Left colon (tissue), 2 donors: ENCODE measurements around the gene ANKS1B. TPM values are rescaled to one million over a fixed set of nuclear protein-coding genes. Genes with fewer than 3 reads are reported as not detected.

Source experiments
- ATAC-seq: fragments of 200-7000 bp; cut with Tn5 transposase; one replicate; pipeline ENCODE4 v1.9.1; 2020; ENCODE audit warnings: mild to moderate bottlenecking, moderate library complexity
- DNase-seq, 2 donors: peaks; one replicate each; pipeline ENCODE4 v3.0.0-alpha.2; 2020
- intact Hi-C, 2 donors: fragments of 100-400 bp; cut with DNase I in 1 of 2; cut with micrococcal nuclease in 1 of 2; formaldehyde crosslinking; loops; one replicate each; pipeline versions ENCODE4 v1.11.2 to v1.14.0; 2022; cut with DNase I, micrococcal nuclease
- total RNA-seq, 2 donors: library from RNA; stranded (reverse); fragmentation: NEBNext Ultra II Directional; extraction: Animal tissue kit (Norgen Biotek cat#: 25700); gene quantifications; one replicate each; pipeline ENCODE4 v1.2.1, GENCODE V29; 2021
- donor health status: DM: no; HTN: no; CAD: no.
- donor health status: DM: yes; HTN: yes; CAD: no.

The ANKS1B gene
- total RNA-seq, 2 donors from 2014 or later, result 1.1 to 4.1 TPM

GRCh38 chr12:98738539-98738938, 1246.2 kb downstream of the ANKS1B start:
- intact Hi-C loops, result loop anchor here in 1 of 2 donors (10.0 kb wide), 1 partner anchor 266 kb away; no protein-coding TSS in a partner anchor
- no peak for ATAC-seq

DNA sequence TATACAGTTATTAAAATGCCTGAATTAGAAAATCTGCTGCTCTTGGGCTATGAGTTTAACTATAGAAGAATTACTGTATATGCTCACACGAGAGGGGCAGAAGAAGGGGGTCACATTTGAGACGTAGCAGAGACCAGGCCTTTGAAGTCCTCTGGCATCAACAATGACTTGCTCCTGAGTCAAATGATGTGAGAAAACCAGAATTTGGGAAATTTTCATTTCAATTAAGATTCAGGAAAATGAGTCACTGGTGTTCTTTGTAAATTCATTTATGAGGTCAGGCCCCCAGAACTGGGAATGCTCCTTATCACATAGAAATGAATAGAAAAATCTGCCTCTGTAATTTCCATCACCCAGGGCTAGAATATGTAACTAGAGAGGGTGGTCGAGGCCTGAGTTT, 1246.7 kb downstream of the ANKS1B start:
- intact Hi-C loops, result loop anchor here in 1 of 2 donors (10.0 kb wide), 1 partner anchor 267 kb away; no protein-coding TSS in a partner anchor
- ATAC-seq, result no peak

More at GRCh38 chr12:98738539-98738938, 1246.2 kb downstream of the ANKS1B start:
- no peak for DNase-seq

GRCh38 chr12:98737322-98737712, 1247.4 kb downstream of the ANKS1B start:
- intact Hi-C loops, result loop anchor here in 1 of 2 donors (10.0 kb wide), 1 partner anchor 267 kb away; no protein-coding TSS in a partner anchor
- ATAC-seq, result no peak

More for the DNA sequence above, 1246.7 kb downstream of the ANKS1B start:
- no peak for DNase-seq

DNA sequence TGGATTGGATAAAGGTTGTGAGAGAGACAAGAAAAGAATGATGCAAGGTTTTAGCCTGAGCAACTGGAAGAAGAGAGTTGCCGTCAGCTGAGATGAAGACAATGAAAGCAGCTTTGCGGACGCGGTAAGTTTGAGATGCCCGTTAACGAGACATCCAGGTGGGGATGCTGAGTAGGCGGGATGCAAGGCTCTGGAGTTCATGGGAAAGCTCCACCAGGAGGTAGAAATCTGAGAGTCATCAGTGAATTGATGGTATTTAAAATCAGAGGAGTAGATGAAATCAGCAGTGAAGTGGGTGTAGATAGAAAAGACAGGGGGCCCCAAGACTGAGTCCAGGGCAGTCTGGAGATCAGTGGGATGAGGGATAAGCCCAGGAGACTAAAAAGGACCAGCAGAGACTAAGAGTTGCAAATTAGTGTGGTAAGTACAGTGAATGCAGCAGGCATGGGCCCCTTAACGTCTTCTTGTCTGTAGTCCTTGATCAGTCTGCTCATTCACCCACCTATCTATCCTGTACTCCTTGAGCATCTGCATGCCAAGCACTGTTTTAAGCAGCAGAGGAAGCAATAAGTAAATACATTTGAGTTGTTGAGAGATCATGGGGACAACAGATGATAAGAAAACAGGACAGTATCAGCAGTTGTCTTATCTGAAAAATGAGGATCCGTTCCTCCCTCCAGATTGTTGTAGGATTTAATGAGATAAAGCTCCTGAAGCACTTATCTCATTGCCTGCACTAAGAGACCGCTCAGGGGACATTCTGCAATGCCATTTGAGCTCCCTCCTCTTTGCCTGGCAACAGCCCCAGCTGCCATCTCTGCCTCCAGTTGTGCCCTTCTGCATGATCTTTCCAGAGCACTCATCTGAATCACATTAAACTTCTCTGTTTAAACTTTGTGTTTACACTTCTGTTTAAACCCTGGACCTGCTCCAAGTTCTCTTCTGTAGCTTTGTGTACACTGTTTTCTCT, 1248.1 kb downstream of the ANKS1B start:
- ATAC-seq (peak; percentile 63), DNase-seq (no peak)
- intact Hi-C loops, result loop anchor here in 1 of 2 donors (10.0 kb wide), 1 partner anchor 268 kb away; no protein-coding TSS in a partner anchor

More at GRCh38 chr12:98737322-98737712, 1247.4 kb downstream of the ANKS1B start:
- DNase-seq, result no peak

DNA sequence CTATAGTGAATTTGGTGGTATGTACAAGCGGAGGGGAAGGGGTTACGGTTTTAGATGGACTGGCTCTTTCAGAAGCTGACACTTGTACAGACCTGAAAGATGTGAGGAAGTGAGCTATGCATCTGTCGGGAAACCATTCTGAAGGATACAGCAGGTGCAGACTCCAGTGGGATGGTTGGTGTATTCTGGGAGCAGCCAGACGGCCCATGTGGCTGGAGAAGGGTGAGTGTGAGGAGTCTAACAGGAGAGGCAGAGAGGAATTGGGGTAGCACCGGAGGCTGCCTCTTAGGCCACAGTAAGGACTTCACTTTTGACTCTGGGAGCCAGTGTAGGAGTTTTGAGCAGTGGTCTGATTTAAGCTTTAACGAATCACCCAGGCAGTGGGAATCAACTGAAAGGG, 1248.9 kb downstream of the ANKS1B start:
- intact Hi-C loops, result loop anchor here in 1 of 2 donors (10.0 kb wide), 1 partner anchor 269 kb away; no protein-coding TSS in a partner anchor
- ATAC-seq (no peak), DNase-seq (no peak)

GRCh38 chr12:98733667-98734350, 1250.9 kb downstream of the ANKS1B start:
- no peak for ATAC-seq
- intact Hi-C loops, result loop anchor here in 1 of 2 donors (10.0 kb wide), 1 partner anchor 271 kb away; no protein-coding TSS in a partner anchor

DNA sequence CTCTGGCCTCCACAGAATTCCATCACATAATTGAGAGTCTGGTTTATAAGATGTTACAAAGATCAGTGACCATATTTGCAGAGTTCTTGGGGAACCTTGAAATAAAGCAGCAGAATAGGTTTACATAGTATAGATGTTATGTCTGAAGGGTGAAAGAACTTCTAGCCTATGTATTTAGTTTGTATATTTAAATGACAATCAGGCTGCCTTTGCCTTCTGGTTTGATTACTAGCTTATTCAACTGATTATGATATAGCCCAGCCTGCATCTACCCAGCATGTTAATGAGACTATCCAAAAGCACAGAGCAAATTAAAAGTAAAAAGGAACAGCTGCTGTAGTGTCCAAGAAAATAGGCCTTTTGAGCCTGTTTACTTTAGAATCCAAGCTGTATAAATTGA, 1254.3 kb downstream of the ANKS1B start:
- no peak for ATAC-seq

More at GRCh38 chr12:98733667-98734350, 1250.9 kb downstream of the ANKS1B start:
- no peak for DNase-seq

GRCh38 chr12:98727196-98727595, 1257.5 kb downstream of the ANKS1B start:
- no peak for ATAC-seq
- DNase-seq, result no peak
- intact Hi-C loops, result no loop called here

More for the DNA sequence above, 1254.3 kb downstream of the ANKS1B start:
- intact Hi-C loops, result loop anchor here in 1 of 2 donors (10.0 kb wide), 1 partner anchor 274 kb away; no protein-coding TSS in a partner anchor
- DNase-seq, result no peak

DNA sequence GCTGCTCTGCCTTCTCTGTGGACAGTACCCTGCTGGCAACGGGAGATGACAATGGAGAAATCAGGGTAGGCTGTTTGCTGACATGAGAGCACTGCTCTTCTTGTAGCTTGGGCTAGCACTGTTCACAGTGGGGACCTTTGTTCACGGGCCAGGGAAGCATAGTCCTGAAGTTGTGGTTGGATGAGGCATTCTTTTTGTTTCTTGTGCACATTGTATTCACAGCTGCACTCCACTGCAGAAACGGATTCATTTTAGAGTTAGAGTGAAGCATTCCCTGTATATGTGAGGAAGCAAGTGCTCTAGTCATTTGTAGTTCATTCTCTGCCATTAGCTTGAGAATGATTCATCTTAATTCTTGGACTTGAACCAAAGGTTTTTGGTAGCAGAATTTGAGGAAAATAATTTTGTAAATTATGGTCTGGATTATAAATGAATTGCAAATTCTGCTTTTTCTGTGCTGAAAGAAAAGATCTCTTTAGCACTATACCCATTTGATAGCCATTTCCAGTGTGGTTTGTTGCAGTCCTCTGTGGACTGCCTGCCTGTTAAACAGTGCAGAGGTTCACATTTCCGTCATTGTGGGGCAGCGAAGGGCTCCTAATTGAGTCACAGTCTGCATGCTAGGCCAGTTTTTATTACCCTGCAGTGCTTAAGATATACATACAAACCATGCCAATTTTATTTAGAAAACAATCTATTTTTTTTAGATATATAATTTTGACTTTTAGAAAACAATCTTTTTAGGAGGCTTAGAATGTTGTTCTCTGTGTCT, 1259.1 kb downstream of the ANKS1B start:
- peak; percentile 64 for ATAC-seq
- intact Hi-C loops, result no loop called here

GRCh38 chr12:98724384-98725155, 1260.2 kb downstream of the ANKS1B start:
- no peak for DNase-seq
- intact Hi-C loops, result no loop called here
- no peak for ATAC-seq

More for the DNA sequence above, 1259.1 kb downstream of the ANKS1B start:
- peak in 1 of 2 donors; percentile 39 for DNase-seq

- intact Hi-C loops, result no loop called here
- ATAC-seq, result no peak
- no peak for DNase-seq
These were observed 1263.5 kb downstream of the ANKS1B start for GRCh38 chr12:98721204-98721702.

DNA sequence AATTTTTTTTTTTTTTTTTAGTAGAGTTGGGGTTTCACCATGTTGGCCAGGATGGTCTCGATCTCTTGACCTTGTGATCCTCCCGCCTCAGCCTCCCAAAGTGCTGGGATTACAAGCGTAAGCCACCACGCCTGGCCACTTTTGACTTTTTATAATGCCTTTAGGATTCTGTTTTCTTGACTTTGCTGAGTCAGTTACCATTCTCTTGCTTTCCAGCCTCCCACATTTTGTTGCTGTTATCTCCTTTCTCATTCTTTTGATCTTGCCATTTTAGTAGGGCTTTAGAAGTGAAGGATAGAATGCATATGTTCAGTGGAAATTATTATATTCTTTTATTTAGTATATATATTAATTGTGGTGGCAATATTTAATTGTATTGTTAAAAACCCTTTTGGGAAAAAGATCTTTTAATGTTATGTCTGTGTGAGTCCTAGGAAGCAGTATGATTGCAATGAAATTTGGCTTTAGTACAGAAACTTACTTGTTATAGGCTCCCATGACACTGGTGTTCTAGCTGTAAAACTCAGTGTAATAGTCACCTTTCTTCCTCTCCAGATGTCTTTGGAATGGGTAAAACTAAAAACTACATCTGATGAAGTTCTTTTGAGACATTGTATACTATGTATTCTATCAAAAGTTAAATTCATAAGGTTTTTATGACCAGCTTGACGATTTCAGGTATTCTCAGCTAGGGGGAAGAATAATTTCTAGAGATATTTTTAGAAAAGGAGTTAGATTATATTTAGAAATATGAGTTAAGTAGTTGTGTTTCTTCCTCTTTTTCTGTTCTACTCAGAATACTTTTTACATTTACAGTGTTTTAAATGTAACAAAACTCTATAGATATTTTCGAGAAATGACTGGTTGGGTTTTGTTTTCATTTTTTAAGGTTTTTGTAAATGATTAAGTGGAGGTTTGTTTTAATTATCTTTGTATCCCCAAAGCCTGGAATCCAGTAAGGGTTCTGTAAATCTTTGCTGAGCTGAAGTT, 1264.9 kb downstream of the ANKS1B start:
- DNase-seq (no peak), ATAC-seq (no peak)
- intact Hi-C loops, result no loop called here

DNA sequence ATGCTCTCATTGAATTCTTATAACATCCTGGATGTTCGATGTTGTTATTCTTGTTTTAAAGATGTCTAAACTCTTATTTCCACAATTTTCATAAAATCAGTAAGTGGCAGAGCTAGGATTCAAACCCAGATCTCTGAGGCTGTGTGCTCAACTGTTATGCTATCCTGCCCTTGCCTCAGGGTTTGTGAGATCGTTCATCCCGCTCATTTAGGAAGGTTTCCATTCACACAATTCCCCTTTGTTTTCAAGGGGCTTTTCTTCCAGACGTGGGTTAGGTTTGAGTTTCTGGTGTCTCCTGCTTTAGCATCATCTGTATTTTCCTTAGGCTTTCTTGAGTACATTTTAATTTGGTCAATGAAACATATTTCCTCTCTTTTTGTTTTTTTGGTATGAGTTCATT, 1270.3 kb downstream of the ANKS1B start:
- intact Hi-C loops, result no loop called here
- ATAC-seq (no peak), DNase-seq (no peak)

- intact Hi-C loops, result no loop called here
- no peak for DNase-seq
- no peak for ATAC-seq
These were observed 1275.7 kb downstream of the ANKS1B start for GRCh38 chr12:98709022-98709421.

DNA sequence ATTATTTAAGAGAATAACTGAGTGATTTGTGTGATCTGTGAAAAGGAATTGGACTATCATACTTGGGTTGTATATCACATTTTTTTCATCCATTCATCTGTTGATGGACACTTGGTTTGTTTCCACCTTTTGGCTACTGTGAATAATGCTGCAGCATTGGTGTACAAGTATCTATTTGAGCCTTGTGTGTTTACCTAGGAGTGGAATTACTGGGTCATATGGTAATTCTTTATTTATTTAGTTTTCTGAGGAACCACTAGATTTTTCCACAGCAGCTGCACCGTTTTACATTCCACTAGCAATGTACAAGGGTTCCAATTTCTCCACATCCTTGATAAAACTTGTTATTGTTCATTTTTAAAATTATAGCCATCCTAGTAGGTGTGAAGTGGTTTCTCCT, 1283.6 kb downstream of the ANKS1B start:
- no peak for DNase-seq
- intact Hi-C loops, result no loop called here
- no peak for ATAC-seq

- no peak for ATAC-seq
- no peak for DNase-seq
- intact Hi-C loops, result no loop called here
These were observed 1285.2 kb downstream of the ANKS1B start for GRCh38 chr12:98699586-98699985.
